ENCODE results near the gene RBM44.

Gene RBM44

DNA sequence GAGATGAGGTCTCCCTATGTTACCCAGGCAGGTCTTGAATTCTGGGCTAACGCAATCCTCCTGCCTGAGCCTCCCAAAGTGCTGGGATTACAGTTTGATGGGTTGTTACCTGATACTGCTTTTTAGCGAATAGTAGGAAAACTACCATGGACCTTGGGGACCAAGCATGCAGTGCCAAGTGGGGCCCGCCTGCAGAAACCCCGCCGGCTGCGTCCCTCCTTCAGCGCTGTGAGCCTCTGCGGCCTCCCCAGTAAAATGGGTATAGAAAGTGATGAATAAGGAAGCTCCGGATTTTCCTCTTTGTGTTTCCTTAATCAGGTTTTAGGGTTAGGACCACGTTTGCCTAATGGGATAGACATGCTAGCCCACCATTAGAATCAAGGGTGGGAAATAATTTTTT is 91.2 kb downstream of the RBM44 start:
- DNase-seq = no peak
